Kasumi-1 (cell line): ENCODE measurements around the gene QKI.
"Not testable (repeated sequence)": the region's sequence is repeated elsewhere in the genome, so short reads cannot be mapped to it uniquely, and the experiment has no call there.

Source experiments
- DNase-seq, 2 experiments: peaks; one replicate each; lab custom pipeline; 2025; lab: John Stamatoyannopoulos, UW

The QKI gene

DNA sequence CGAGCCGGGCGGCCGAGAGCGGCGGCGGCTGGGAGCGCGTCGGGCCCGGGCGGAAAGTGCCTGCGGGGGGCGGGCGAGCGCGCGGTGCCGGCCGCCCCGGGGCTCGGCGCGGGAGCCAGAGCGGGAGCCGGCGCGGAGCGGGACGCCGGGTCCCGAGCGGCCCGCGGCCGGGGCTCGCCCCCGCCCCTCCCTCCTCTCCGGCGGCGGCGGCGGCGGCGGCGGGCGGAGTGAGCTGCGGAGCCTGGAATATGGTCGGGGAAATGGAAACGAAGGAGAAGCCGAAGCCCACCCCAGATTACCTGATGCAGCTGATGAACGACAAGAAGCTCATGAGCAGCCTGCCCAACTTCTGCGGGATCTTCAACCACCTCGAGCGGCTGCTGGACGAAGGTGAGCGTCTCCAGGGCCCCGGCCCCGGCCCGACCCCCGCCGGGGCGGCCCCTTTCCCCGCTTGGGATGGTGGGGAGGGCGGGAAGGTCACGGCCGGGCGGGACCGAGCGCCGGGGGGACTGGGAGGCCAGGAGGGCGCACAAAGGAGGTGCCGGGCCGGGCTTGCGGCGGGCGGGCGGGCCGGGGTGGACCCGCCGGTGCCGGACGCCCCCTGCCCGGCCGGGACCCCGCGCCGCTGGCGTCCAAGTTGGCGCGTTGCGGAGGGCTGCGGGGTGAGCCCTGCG is 565 bp downstream of the QKI start:
- no peak for DNase-seq

DNA sequence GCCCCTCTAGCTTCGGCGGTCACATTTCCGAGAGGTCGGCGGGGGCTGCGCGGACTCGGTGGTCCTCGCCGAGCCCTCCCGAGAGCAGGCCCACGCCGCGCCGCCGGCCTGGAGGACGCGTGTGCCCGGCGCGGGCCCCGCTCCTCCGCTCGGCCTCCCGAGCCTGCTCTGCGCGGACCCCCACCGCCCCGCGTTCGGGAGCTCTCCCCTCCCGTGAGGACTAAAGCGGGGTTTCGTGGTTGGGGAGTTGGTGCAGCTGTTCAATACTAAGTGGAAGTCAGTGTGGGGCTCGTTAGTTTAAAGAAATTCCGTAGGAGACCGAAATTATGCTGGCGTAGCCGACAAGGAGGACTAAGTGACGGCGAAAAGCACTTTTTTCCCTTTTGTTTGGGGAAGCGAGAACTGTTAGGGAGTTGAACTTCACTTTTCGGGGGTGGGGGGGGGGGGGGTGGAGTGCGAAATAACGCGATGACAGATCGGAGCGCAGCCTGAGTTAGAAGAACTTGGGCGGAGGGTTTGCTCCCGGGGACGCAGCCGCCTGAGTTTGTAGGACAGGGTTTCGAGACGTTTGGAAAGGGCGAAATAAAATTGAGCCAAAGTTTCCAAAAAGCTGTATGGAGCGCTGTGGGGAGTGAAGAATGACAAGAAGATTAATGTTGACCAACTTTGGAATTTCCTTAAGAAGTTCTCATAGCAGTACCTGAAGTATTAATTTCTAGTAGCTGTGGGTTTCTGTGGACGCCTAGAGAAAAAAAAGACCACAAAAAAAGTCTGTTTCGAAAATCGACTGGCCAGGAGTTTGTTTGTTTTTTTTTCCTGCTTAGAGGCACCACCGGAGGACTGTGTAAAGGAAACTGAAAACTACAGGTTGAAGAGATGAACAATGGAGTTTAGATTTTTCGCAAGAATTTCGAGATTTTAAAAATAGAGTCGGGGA is 1.4 kb downstream of the QKI start:
- peak; percentile 67 to 69 for DNase-seq

DNA sequence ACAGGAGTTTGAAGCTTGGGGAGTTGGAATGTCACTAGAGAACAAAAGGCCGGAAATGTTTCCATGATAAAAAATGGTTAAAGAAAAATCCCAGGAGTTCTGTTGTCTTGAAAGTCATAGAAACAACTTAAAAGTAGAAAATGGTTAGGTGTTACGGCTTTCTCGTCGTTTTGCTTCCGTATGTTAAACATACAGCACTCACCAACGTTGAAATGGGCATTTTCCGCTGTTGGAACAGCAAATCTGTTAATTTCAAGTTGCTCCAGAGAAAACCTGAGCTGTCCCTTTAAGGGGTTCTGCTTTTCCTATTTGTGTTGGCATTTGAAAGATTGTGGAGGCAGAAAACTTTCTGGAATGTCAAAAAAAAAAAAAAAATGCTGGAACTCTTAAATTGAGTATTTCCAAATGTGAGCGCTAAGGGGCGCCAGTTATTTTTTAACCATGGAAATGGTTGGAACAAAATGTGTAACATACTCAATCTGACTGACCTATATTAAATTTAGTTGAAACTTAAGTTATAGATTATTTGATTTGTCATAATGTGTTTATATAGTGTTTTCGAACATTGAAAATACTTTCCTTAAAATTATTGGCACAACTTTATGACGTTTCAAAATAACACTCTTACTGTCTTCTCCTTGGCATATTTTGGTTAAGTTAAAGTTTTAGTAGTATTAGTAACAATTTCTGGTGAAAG is 2.2 kb downstream of the QKI start:
- DNase-seq = peak; percentile 33 to 49

DNA sequence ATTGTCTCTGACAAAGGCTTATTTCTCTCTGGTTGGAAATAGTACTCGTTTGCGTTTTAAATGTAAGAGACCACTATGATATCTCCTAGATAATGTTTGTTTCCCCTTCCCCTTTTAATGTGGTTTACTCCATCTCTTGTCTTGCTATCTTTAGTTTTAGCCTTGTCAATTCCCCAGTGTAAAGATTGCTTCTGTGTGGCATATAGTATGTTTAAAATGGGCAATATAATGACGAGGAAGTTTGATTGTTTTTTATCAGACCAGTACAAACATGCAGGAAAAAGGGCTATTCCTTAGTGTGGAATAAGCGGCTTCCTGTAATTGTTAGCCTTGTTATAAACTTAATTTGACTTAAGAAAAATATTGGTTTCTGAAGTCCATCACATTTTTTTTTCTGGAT is 3.1 kb downstream of the QKI start:
- DNase-seq = peak in 1 of 2 experiments; percentile 28

DNA sequence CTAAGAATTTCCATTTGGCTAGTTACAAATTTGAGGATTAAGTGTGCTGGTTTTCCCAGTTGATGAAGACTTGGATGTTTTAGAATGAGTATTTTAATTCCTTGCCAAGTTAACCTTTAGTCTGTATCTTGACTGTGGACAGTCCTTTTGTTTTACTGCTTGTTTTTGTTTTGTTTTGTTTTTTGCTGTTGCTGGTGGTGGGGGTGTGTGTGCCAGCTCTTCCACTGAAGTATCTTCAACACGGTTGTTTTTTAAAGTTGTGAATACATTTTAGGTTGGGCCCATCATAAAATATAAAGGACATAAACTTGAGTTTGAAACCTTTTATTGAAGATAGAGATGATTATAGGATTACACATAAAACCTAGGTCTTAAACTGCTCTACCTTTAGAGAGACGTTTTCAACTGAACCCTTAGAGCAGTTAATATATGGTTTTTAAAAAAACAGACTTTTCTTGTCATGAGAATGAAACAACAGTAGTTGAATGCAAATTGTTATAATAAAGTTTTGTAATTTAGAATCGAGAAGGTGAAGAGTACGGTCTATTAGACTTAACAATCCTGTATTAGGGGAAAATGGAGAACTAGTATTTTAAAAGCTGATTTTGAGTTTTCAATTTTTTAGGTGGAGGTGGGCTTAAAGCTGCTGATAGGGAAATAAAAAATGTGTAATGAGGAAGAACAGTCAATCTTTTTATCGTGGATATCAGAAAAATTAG is 4.0 kb downstream of the QKI start:
- no peak for DNase-seq

DNA sequence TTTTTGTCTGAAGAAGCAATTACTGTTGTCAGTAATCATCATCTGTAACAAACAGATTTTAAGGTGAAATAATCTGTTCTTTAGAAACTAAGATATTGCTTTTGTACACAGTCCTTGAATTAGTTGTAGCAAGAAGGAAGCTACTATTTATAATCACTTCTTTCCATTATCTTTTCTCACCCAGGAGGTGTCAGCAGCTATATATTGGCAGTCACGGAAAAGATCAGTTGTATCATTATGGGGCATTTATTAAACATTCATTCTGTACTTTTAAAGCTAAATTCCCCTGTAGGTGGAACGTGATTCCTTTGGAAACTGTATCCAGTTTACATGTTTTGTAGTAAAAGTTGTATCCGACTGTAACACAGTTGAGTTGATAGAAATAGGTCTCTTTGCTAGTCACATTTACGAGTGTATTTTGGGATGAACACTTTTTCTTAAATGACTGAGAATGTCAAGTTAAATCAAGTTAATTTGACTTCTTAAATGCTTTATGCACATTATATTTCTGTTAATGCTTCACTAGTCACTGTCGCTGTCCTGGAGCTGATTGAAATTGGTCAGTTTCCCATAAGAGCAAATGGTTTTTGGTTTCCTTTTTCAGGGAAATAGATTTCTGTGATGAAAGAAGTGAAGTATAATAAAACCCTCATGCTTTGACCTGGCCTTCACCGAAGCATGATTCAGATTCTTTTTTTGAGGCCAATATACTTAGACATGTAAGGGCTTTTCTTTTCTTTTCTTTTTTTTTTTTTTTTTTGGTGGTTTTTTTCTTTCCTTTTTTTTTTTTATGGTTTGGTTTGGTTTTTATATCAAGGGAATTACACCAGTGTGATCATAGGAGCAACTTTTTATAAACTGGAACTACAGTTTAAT is 5.1 kb downstream of the QKI start:
- DNase-seq = no peak

DNA sequence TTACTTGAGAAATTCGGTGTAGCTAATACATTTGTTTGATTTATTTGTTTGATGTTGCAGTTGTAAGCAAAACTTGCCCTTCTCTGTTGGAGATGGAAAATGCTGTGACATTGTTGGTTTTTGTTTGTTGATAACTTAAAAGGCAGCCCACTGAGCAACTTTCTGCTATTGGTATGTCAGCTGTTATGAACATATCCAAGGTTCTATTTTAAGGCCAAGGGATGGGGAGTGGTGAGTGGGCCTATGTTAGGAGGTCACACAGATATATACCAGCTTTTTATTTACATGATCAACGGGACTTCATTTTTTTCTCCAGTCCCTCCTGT is 5.7 kb downstream of the QKI start:
- DNase-seq = no peak

DNA sequence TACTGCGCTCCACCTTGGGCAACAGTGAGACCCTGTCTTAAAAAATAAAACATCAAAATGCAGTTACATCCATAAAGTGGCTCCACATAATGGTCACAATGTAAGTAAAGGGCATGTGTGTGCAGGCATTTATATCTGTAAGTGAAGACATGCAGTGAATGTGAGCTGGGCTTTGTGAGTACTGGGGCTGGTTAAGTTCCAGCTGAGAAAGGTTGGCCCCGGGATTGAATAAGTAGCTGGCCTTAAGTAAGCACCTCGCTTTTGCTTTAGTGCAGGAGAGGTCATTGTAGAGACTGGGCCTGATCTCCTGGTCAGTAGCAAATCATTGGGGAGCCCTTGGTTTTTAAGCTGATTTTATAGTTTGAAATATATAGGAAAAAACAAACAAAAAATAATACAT is 8.0 kb downstream of the QKI start:
- no peak for DNase-seq

DNA sequence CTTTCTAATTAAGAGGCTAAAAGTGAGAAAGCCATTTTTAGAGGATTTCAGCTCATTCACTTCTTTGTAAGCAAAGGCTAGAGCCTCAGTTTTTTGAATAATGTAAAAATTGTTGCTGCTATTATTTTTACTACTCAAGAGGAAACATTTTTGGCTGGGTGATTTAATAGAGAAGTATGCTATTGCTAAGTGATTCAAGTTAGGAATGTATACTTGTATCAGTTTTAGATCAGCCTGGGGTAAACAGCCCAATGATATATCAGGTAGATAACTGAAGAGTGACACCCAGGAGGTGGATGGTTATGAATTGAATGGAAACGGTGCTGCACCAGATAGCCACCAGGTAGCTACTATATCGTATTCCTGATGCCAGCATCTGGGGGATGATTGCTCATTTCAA is 9.2 kb downstream of the QKI start:
- DNase-seq = no peak

DNA sequence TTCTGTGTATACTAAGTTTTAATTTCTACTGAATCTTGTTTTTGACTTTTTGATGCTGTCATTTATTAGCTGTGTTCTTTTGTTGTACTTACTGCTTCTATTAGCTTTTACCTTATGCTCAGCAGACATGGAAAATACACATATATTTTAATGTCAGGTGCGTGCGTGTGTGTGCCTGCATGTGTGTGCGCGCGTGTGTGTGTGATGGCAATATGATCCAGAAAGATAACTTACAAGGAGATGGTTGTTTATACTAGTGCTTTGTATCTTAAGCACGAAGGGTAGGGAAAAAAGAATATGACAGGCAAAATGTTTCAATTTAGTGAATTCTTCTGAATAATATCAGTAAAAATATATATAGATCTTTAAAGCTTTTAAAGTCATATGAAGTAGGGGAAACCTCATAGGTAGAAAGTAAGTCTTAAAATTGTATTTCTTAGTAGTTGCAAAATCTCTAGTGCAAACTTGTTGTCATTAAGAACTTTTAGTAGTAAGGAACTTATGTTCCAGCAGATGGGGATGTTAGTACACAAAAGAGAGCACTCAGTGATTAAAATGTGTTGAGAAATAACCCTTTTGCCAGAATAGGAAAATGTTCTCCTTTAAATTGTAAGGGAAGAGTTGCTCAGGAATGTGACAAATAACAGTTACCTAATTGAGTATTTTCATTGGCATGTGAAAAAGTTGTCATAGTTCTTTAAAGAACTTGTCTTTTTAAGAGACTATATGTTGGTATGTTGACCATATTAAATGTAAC is 13.2 kb downstream of the QKI start:
- peak; percentile 59 to 65 for DNase-seq

DNA sequence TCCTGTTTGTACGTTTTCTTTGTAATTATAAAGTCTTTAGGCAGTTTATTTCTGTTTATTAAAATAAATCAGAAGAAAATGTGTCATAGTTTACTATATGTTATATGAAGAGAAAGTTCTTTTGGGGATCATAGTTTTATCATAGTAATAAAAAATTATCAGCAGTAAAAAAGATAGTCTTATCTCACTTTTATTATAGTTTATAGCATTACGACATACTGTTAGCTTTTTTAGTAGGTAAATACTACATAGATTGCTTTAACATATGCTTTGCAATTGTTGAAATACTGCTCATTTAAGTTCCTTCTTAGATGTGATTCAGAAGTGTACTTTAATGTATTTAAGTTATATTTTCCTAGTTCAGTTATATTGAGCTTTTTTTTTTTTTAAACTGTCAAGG is 13.9 kb downstream of the QKI start:
- DNase-seq = no peak

DNA sequence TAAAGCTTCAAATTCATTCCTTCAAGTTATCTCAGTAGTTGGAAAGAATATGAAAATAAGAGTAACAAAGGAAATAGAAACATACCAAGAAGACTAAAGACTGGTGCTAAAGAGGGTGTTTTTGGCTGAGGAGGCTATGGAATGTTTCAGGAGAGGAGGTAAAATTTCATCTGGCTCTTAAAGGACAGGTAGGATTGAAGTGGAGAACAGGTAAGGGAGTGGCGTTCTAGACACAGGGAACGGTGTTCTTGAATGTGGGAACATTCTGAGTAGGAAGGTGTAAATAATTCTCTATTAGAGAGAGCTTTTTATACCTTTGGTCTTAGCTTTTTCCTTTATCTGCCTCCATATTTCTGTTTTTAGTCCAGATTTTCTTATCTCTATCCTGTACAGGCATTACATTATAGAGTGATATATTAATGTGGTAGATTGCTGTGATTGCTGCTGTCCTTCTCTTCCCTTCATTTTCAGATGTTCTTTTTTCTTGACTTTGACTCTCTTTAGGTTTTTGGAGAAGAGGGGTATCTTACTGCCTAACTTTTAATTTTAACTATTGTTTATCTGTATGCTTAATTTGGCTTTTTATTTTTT is 15.4 kb downstream of the QKI start:
- DNase-seq = no peak

DNA sequence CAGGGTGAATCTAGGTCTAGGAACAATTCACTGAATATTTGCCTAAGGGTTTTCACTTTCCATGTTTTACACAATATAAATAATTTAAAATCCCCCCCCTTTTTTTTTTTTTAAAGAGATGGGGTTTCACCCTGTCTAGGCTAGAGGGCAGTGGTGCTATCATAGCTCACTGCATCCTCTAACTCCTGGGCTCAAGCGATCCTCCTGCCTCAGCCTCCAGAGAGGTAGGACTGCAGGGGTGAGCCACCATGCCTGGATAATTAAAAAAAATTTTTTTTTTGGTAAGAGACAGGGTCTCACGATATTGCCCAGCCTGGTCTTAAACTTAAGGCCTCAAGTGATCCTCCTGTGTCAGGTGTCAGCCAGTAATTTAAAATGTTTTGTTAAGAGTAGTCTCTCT is 17.8 kb downstream of the QKI start:
- DNase-seq = no peak

DNA sequence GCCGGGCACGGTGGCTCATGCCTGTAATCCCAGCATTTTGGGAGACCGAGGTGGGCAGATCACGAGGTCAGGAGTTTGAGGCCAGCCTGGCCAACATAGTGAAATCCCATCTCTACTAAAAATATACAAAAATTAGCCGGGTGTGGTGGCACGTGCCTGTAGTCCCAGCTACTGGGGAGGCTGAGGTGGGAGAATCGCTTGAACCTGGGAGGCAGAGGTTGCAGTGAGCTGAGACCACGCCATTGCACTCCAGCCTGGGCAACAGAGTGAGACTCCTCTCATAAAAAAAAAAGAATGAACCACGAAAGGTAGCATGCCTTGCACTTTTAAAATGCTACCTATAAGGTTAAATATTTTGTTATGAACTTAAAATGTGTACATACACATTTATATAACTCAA is 19.0 kb downstream of the QKI start:
- not testable (repeated sequence) for DNase-seq

DNA sequence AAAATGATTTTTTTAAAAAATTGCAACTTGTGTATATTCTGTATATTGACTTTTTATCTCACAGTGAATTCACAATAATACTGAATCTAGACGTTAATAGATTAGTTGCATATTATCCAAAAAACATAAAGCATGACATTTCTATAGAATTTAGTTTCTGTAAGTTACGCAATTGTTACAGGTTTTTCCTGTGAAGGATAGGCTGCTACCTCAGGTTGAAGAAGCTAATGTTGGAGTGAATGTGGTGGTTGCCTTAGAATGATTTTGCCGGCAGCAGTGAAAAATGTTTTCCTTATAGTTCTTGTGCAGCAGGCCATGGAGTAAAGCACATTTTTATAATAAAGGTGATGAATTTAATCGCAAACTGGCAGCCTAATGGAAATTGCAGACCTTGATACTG is 20.5 kb downstream of the QKI start:
- DNase-seq = no peak

DNA sequence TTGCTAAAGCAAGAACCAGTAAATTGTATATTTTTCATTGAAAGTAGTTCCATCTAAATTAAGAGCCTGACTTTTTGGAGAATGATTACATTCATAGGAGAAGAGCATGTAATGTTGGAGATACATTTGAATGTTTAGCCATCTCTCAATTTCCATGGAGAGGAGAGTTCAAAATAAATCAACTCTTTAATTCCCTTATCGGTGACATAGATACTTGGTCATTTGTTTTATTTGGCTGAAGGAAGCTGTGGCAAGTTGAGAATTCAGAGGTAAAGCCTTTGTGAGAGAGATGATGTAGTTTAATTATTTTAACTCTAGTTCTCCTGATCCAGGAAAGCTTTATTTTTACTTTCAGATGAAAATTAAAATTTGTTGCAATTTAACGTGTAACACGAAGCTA is 22.3 kb downstream of the QKI start:
- DNase-seq = no peak

DNA sequence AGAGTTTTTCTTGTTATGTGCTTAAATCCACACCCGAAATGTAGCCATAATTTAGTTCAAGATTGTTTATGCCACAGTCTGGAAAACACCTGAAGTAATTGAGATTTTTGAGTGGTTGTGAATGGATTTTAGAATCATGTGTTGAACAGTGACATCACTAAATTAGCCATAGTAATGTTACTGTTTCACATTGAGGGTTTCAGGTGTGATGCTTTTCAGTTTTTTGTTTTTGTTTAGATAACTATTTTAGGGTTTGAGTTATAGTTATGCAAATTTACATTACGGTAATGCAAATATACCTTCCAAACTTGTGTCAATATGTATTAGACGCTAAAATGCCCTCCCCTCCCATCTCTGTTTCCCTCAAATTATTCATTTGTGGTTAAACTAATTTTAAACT is 22.9 kb downstream of the QKI start:
- DNase-seq = no peak

DNA sequence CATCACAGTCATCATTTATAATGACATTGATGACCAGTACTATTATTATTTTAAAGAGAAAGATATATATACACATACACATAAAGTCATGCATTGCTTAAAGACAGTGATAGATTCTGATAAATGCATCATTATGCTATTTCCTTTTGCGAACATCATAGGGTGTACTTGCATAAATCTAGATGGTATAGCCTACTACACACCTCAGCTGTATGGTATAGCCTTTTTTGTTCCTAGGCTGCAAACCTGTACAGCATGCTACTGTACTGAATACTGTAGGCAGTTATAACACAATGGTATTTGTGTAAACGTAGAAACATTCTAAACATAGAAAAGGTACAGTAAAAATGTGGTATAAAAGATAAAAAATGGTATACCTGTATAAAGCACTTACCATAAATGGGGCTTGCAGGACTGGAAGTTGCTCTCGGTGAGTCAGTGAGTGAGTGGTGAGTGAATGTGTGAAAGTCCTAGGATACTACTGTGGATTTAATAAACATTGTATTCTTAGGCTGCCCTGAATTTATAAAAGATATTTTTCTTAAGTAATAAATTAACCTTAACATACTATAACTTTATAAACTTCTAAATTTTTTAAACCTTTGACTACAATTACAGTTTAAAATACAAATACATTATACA is 23.9 kb downstream of the QKI start:
- DNase-seq = no peak

DNA sequence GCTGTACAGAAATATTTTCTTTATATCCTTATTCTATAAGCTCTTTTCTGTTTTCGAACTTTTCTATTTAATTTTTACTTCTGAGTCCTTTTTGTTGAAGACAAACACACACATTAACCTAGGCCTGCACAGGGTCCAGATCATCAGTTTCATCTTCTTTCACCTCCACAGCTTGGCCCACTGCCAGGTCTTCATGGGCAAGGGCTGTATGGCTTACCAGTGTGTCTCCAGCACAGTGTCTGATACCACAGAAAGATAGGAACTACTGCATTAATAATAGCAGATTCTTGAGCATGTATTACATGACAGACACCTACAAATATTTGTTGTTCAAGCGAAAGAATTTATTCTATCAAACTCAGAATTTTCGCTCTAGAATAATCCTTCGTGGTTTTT is 24.4 kb downstream of the QKI start:
- DNase-seq = no peak

DNA sequence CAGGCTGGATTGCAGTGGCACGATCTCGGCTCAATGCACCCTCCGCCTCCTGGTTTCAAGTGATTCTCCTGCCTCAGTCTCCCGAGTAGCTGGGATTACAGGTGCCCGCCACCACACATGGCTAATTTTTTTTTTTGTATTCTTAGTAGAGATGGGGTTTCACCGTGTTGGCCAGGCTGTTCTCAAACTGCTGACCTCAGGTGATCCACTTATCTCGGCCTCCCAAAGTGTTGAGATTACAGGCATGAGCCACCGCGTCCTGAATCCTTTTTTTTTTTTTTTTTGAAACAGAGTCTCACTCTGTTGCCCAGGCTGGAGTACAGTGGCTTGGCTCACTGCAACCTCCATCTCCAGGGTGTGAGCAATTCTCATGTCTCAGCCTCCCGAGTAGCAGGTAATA is 24.9 kb downstream of the QKI start:
- DNase-seq = not testable (repeated sequence)
